ENCODE data around the gene CAMK1D.

Gene CAMK1D

DNA sequence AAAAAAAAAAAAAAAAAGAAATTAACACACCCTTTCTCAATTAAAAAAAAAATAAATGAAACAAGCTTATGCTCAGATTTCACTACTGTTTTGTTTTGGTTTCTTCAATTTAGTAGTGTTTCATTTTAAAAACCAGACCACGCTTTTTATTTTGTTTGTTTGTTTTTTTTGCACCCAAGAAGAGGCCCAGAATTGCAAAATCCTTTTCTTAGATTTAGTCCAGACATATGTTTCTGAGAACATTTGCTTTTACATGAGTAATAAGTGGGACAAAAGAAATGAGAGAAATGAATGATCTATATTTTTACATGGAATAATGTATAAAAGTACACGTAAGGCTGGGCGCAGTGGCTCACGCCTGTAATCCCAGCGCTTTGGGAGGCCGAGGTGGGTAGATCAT is 34.5 kb upstream of the CAMK1D start:
- no peak for DNase-seq
- H3K4me1 ChIP-seq (ENCODE audit: low read length) = no peaks in the 10 kb centered on the region
- H2AFZ ChIP-seq (ENCODE audit: low read length) = no peak overlapping the region
- H4K20me1 ChIP-seq (ENCODE audit: insufficient read depth, low read length) = no peaks in the 10 kb centered on the region
- no peaks in the 10 kb centered on the region for H3K27me3 ChIP-seq (replicated peaks; ENCODE audit: insufficient read depth, low read length)
- H3K4me2 ChIP-seq (ENCODE audit: low read depth, low read length) = no peak overlapping the region
- H3K4me3 ChIP-seq (ENCODE audit: low read length) = no peak overlapping the region
- no peak for TF ChIP-seq EZH2phosphoT487 (IDR thresholded peaks at IDR 0.05; ENCODE audit: low read length)
- TF ChIP-seq, protein P1, sequence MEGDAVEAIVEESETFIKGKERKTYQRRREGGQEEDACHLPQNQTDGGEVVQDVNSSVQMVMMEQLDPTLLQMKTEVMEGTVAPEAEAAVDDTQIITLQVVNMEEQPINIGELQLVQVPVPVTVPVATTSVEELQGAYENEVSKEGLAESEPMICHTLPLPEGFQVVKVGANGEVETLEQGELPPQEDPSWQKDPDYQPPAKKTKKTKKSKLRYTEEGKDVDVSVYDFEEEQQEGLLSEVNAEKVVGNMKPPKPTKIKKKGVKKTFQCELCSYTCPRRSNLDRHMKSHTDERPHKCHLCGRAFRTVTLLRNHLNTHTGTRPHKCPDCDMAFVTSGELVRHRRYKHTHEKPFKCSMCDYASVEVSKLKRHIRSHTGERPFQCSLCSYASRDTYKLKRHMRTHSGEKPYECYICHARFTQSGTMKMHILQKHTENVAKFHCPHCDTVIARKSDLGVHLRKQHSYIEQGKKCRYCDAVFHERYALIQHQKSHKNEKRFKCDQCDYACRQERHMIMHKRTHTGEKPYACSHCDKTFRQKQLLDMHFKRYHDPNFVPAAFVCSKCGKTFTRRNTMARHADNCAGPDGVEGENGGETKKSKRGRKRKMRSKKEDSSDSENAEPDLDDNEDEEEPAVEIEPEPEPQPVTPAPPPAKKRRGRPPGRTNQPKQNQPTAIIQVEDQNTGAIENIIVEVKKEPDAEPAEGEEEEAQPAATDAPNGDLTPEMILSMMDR (IDR thresholded peaks at IDR 0.05; ENCODE audit: low read length) = no peak
- TF ChIP-seq EZH2 (optimal IDR thresholded peaks at IDR 0.05; ENCODE audit: low read depth, low read length) = no peak
- no peak overlapping the region for H3K27ac ChIP-seq (ENCODE audit: low read length)
- H3K9ac ChIP-seq (ENCODE audit: low read length) = no peak overlapping the region
- no peaks in the 10 kb centered on the region for H3K79me2 ChIP-seq (ENCODE audit: low read length)
- no peaks in the 10 kb centered on the region for H3K9me2 ChIP-seq (replicated peaks; ENCODE audit: insufficient read depth, low read length)
- H3F3A ChIP-seq (ENCODE audit: insufficient read depth, low read length) = no peaks in the 10 kb centered on the region
- no peaks in the 10 kb centered on the region for H3K9me3 ChIP-seq (replicated peaks; ENCODE audit: insufficient read depth, low read length)
- H3K36me3 ChIP-seq (replicated peaks; ENCODE audit: insufficient read depth, low read length) = no peaks in the 10 kb centered on the region

DNA sequence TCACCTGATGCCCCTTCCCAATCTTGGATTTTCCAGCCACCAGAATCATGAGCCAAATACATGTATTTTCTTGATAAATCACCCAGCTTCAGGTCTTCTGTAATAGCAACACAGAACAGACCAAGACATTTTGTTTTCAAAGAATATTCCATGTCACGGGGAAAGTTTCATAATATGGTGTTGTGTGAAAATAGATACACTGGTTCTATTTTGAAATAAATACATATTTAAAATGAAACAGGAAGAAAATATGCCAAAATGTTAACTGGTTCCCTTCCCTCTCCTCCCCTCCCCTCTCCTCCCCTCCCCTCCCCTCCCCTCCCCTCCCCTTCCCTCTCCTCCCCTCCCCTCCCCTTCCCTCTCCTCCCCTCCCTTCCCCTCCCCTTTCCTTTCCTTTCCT is 30.3 kb upstream of the CAMK1D start:
- TF ChIP-seq EZH2phosphoT487 (IDR thresholded peaks at IDR 0.05; ENCODE audit: low read length) (no peak), EZH2 (optimal IDR thresholded peaks at IDR 0.05; ENCODE audit: low read depth, low read length) (no peak)
- TF ChIP-seq, protein P1 (IDR thresholded peaks at IDR 0.05; ENCODE audit: low read length) = no peak
- no peak for DNase-seq
- H3F3A ChIP-seq (ENCODE audit: insufficient read depth, low read length) = no peaks in the 10 kb centered on the region
- no peaks in the 10 kb centered on the region for H3K79me2 ChIP-seq (ENCODE audit: low read length)
- H3K4me1 ChIP-seq (ENCODE audit: low read length) = no peaks in the 10 kb centered on the region
- H3K27me3 ChIP-seq (replicated peaks; ENCODE audit: insufficient read depth, low read length) = no peaks in the 10 kb centered on the region
- H3K9me3 ChIP-seq (replicated peaks; ENCODE audit: insufficient read depth, low read length) = no peaks in the 10 kb centered on the region
- no peaks in the 10 kb centered on the region for H3K9me2 ChIP-seq (replicated peaks; ENCODE audit: insufficient read depth, low read length)
- no peak overlapping the region for H3K27ac ChIP-seq (ENCODE audit: low read length)
- H3K36me3 ChIP-seq (replicated peaks; ENCODE audit: insufficient read depth, low read length) = no peaks in the 10 kb centered on the region
- no peak overlapping the region for H3K4me2 ChIP-seq (ENCODE audit: low read depth, low read length)
- no peak overlapping the region for H3K4me3 ChIP-seq (ENCODE audit: low read length)
- H2AFZ ChIP-seq (ENCODE audit: low read length) = no peak overlapping the region
- no peaks in the 10 kb centered on the region for H4K20me1 ChIP-seq (ENCODE audit: insufficient read depth, low read length)
- H3K9ac ChIP-seq (ENCODE audit: low read length) = no peak overlapping the region

DNA sequence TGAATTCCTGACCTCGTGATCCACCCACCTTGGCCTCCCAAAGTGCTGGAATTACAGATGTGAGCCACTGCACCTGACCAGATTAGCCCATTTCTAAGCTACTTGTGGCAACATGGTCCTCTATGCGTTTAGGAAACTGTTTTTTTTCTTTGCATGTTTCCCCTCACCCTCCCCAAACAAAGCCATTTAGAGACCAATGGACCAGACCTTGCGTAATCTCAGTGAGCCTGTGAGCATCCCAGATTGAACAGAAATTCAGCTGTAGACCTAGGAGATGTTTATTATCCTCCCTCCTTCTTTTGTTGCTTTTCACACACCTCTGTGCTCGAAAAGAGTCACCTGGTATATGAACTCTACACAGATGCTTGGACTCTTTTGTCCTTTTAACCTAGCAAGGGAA is 28.5 kb upstream of the CAMK1D start:
- Histone ChIP-seq H3K9ac (ENCODE audit: low read length) (no peak overlapping the region), H3K9me3 (replicated peaks; ENCODE audit: insufficient read depth, low read length) (no peaks in the 10 kb centered on the region), H3K27ac (ENCODE audit: low read length) (no peak overlapping the region), H3K27me3 (replicated peaks; ENCODE audit: insufficient read depth, low read length) (no peaks in the 10 kb centered on the region), H2AFZ (ENCODE audit: low read length) (no peak overlapping the region), H4K20me1 (ENCODE audit: insufficient read depth, low read length) (no peaks in the 10 kb centered on the region), H3K79me2 (ENCODE audit: low read length) (no peaks in the 10 kb centered on the region), H3K9me2 (replicated peaks; ENCODE audit: insufficient read depth, low read length) (no peaks in the 10 kb centered on the region), H3K4me3 (ENCODE audit: low read length) (no peak overlapping the region), H3K4me2 (ENCODE audit: low read depth, low read length) (no peak overlapping the region), H3K4me1 (ENCODE audit: low read length) (no peaks in the 10 kb centered on the region), H3K36me3 (replicated peaks; ENCODE audit: insufficient read depth, low read length) (no peaks in the 10 kb centered on the region), H3F3A (ENCODE audit: insufficient read depth, low read length) (no peaks in the 10 kb centered on the region)
- TF ChIP-seq, protein P1 (IDR thresholded peaks at IDR 0.05; ENCODE audit: low read length) = no peak
- TF ChIP-seq EZH2 (optimal IDR thresholded peaks at IDR 0.05; ENCODE audit: low read depth, low read length) = no peak
- no peak for TF ChIP-seq EZH2phosphoT487 (IDR thresholded peaks at IDR 0.05; ENCODE audit: low read length)
- DNase-seq = no peak
